Measurements from ENCODE around the gene GRK1. TPM values are rescaled to one million over a fixed set of nuclear protein-coding genes. Genes with fewer than 3 reads are reported as not detected.

GRK1 gene
- total and polyA plus RNA-seq, 2 experiments from 2014 or later, result not detected

DNA sequence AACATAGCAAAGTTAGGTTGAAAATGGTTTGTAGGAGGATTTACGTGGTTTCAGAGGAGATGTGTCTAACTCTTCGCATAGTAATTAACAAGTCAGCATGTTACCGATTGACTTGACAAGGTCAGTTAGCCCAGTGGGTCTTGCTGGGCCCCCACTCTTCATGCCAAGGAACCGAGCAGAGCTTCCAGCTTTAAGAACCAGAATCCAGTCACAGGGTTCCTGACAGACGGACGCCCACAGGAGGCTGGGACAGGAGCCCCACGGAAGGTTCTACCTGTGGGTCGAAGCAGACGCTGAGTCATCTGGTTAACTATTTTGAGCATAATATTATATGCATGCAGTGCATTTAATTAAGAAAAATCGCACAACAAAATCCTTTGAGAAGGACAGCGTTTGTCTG, 95.5 kb downstream of the GRK1 start (continued):
- TF ChIP-seq, protein P1, sequence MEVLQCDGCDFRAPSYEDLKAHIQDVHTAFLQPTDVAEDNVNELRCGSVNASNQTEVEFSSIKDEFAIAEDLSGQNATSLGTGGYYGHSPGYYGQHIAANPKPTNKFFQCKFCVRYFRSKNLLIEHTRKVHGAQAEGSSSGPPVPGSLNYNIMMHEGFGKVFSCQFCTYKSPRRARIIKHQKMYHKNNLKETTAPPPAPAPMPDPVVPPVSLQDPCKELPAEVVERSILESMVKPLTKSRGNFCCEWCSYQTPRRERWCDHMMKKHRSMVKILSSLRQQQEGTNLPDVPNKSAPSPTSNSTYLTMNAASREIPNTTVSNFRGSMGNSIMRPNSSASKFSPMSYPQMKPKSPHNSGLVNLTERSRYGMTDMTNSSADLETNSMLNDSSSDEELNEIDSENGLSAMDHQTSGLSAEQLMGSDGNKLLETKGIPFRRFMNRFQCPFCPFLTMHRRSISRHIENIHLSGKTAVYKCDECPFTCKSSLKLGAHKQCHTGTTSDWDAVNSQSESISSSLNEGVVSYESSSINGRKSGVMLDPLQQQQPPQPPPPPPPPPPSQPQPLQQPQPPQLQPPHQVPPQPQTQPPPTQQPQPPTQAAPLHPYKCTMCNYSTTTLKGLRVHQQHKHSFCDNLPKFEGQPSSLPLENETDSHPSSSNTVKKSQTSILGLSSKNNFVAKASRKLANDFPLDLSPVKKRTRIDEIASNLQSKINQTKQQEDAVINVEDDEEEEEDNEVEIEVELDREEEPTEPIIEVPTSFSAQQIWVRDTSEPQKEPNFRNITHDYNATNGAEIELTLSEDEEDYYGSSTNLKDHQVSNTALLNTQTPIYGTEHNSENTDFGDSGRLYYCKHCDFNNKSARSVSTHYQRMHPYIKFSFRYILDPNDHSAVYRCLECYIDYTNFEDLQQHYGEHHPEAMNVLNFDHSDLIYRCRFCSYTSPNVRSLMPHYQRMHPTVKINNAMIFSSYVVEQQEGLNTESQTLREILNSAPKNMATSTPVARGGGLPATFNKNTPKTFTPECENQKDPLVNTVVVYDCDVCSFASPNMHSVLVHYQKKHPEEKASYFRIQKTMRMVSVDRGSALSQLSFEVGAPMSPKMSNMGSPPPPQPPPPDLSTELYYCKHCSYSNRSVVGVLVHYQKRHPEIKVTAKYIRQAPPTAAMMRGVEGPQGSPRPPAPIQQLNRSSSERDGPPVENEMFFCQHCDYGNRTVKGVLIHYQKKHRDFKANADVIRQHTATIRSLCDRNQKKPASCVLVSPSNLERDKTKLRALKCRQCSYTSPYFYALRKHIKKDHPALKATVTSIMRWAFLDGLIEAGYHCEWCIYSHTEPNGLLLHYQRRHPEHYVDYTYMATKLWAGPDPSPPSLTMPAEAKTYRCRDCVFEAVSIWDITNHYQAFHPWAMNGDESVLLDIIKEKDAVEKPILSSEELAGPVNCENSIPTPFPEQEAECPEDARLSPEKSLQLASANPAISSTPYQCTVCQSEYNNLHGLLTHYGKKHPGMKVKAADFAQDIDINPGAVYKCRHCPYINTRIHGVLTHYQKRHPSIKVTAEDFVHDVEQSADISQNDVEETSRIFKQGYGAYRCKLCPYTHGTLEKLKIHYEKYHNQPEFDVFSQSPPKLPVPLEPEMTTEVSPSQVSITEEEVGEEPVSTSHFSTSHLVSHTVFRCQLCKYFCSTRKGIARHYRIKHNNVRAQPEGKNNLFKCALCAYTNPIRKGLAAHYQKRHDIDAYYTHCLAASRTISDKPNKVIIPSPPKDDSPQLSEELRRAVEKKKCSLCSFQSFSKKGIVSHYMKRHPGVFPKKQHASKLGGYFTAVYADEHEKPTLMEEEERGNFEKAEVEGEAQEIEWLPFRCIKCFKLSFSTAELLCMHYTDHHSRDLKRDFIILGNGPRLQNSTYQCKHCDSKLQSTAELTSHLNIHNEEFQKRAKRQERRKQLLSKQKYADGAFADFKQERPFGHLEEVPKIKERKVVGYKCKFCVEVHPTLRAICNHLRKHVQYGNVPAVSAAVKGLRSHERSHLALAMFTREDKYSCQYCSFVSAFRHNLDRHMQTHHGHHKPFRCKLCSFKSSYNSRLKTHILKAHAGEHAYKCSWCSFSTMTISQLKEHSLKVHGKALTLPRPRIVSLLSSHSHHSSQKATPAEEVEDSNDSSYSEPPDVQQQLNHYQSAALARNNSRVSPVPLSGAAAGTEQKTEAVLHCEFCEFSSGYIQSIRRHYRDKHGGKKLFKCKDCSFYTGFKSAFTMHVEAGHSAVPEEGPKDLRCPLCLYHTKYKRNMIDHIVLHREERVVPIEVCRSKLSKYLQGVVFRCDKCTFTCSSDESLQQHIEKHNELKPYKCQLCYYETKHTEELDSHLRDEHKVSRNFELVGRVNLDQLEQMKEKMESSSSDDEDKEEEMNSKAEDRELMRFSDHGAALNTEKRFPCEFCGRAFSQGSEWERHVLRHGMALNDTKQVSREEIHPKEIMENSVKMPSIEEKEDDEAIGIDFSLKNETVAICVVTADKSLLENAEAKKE (CRISPR knock-in tag; IDR thresholded peaks at IDR 0.05), result no peak

DNA sequence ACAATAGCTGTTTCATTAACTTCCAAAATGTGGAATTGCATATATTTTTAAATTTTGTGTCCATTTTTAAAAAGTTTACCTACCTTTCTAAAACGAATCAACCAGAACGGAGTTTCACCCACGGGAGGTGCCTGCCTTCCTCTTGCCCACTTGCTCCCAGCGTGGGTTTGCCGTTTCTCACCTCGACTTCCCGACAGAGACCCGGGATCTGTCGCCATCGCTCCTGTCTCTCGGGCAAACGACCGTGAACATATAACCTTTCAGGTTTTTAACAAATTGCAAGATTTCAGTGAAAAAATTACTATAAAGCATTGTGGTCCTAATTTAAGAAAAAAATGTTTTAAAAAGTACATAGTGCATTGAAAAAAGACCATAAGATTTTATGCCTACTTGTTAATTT, 96.2 kb downstream of the GRK1 start:
- Histone ChIP-seq H3K79me2 (replicated peaks; ENCODE audit: insufficient read depth) (no peaks in the 10 kb centered on the region), H3K27me3 (ENCODE audit: insufficient read depth) (peaks cover 31% of the 10 kb centered on the region), H3K36me3 (ENCODE audit: insufficient read depth) (no peaks in the 10 kb centered on the region), H3K4me2 (no peak overlapping the region), H4K20me1 (replicated peaks; ENCODE audit: insufficient read depth) (no peaks in the 10 kb centered on the region), H3K4me3 (no peak overlapping the region), H3K27ac (ENCODE audit: low read depth) (no peak overlapping the region), H3F3A (replicated peaks; ENCODE audit: low read depth) (0 out of 2 replicates have a peak, but pooled peaks cover 1% of the 10 kb centered on the region), H3K9me2 (ENCODE audit: insufficient read depth) (no peaks in the 10 kb centered on the region), H2AFZ (no peak overlapping the region), H3K4me1 (ENCODE audit: insufficient read depth) (peaks cover 2% of the 10 kb centered on the region; the same call in 1 of the 2 replicates)
- no peaks in the 10 kb centered on the region; the same call in 2 of the 3 replicates for H3K36me3 Mint-ChIP-seq (ENCODE audit: low read depth)
- H3K27me3 Mint-ChIP-seq (ENCODE audit: insufficient read depth, low read depth, poor library complexity), result peaks cover 25% of the 10 kb centered on the region
- H3K9me3 Mint-ChIP-seq, result no peaks in the 10 kb centered on the region; the same call in 2 of the 3 replicates
- H3K4me1 Mint-ChIP-seq, result peaks cover 15% of the 10 kb centered on the region
- no peak overlapping the region for H3K4me3 Mint-ChIP-seq
- no peak overlapping the region for H3K27ac Mint-ChIP-seq
- no peak for DNase-seq (ENCODE audit: low spot score)
- no peak for ATAC-seq
- TF ChIP-seq, protein P1 (CRISPR knock-in tag; IDR thresholded peaks at IDR 0.05), result no peak
- no peak for TF ChIP-seq JUNB (IDR thresholded peaks at IDR 0.05; ENCODE audit: unreplicated experiment)
- no peak for TF ChIP-seq ZNF331 (CRISPR knock-in tag; IDR thresholded peaks at IDR 0.05; ENCODE audit: low read depth)
- TF ChIP-seq NANOG (IDR thresholded peaks at IDR 0.05; ENCODE audit: borderline replicate concordance), result no peak
- TF ChIP-seq REST (IDR thresholded peaks at IDR 0.05; ENCODE audit: unreplicated experiment), result no peak
- TF ChIP-seq EZH2phosphoT487 (IDR thresholded peaks at IDR 0.05; ENCODE audit: unreplicated experiment), result no peak

All from GM23338 (cell line).